IMR-90 (cell line): ENCODE results near the gene SH3TC1. TPM values are rescaled to one million over a fixed set of nuclear protein-coding genes. Genes with fewer than 3 reads are reported as not detected.

Source experiments
- ATAC-seq: fragments of 200-7000 bp; cut with Tn5 transposase; 2 replicates; pipeline ENCODE4 v1.9.1; 2020; ENCODE audit warnings: low read depth, mild to moderate bottlenecking, moderate library complexity
- BruUV-seq: library from RNA; stranded (reverse); fragments of 400-500 nt; replicated peaks from 2 replicates; lab custom pipeline; 2021; lab: Mats Ljungman, UMichigan
- CTCF ChIA-PET: fragments of 300-600 bp; formaldehyde crosslinking; extraction: SDS; loops from one replicate; lab custom pipeline; 2021; ENCODE audit warnings: antibody characterized with exemption; lab: Yijun Ruan, JAX
- POLR2A ChIA-PET: fragments of 300-600 bp; sonication (Branson Sonifier 250); formaldehyde crosslinking; loops from one replicate; lab custom pipeline; 2022; ENCODE audit warnings: antibody characterized with exemption; ENCODE audit not compliant: unreplicated experiment; lab: Charles Lee
- DNase-seq: peaks from one replicate; pipeline ENCODE4 v3.0.0; 2013
- H2AFZ ChIP-seq: replicated peaks from 2 replicates; pipeline ENCODE3; 2013; ENCODE audit warnings: low read length, mild to moderate bottlenecking; ENCODE audit not compliant: poor library complexity
- H2AK5ac ChIP-seq: 2 replicates; pipeline ENCODE4 v1.6.1; 2013; ENCODE audit warnings: low read depth, low read length, inconsistent platforms
- H2AK9ac ChIP-seq: replicated peaks from 2 replicates; pipeline ENCODE3; 2013; ENCODE audit warnings: mild to moderate bottlenecking, low read depth, low read length, moderate library complexity; ENCODE audit not compliant: poor library complexity
- H2BK120ac ChIP-seq: 2 replicates; pipeline ENCODE4 v1.6.1; 2013; ENCODE audit warnings: low read depth, low read length, inconsistent platforms
- H2BK15ac ChIP-seq: 3 replicates; pipeline ENCODE4 v1.6.1; 2013; ENCODE audit warnings: low read depth, low read length, inconsistent platforms
- H2BK20ac ChIP-seq: 2 replicates; pipeline ENCODE4 v1.6.1; 2013; ENCODE audit warnings: low read depth, mild to moderate bottlenecking, inconsistent platforms, low read length, moderate library complexity
- H2BK5ac ChIP-seq: 2 replicates; pipeline ENCODE4 v1.6.1; 2013; ENCODE audit warnings: mild to moderate bottlenecking, low read depth, low read length, inconsistent platforms; ENCODE audit not compliant: poor library complexity, severe bottlenecking
- H3K14ac ChIP-seq: replicated peaks from 2 replicates; pipeline ENCODE4 v1.6.1; 2013; ENCODE audit warnings: low read depth, low read length, inconsistent platforms
- H3K18ac ChIP-seq: 2 replicates; pipeline ENCODE4 v1.6.1; 2013; ENCODE audit warnings: low read depth, low read length, control low read depth
- H3K23ac ChIP-seq: 2 replicates; pipeline ENCODE4 v1.6.1; 2013; ENCODE audit warnings: low read depth, low read length, inconsistent platforms
- H3K27ac ChIP-seq: 2 replicates; pipeline ENCODE4 v1.5.1; 2013; ENCODE audit warnings: mild to moderate bottlenecking, control low read depth, low read length; ENCODE audit not compliant: insufficient read depth
- H3K27me3 ChIP-seq: 2 replicates; pipeline ENCODE4 v1.6.1; 2013; ENCODE audit warnings: low read length; ENCODE audit not compliant: control insufficient read depth, insufficient read depth
- H3K36me3 ChIP-seq: 2 replicates; pipeline ENCODE4 v1.6.1; 2013; ENCODE audit warnings: low read length, mixed read lengths; ENCODE audit not compliant: control insufficient read depth, insufficient read depth
- H3K4ac ChIP-seq: 2 replicates; pipeline ENCODE4 v1.6.1; 2013; ENCODE audit warnings: low read depth, low read length, inconsistent platforms
- H3K4me1 ChIP-seq: 2 replicates; pipeline ENCODE4 v1.6.1; 2013; ENCODE audit warnings: low read length, mixed read lengths; ENCODE audit not compliant: control insufficient read depth, insufficient read depth
- H3K4me2 ChIP-seq: 2 replicates; pipeline ENCODE4 v1.6.1; 2013; ENCODE audit warnings: low read depth, mild to moderate bottlenecking, control low read depth, low read length, moderate library complexity
- H3K4me3 ChIP-seq: 2 replicates; pipeline ENCODE4 v1.5.1; 2013; ENCODE audit warnings: low read depth, mild to moderate bottlenecking, control low read depth, low read length, moderate library complexity; ENCODE audit not compliant: insufficient read depth
- H3K56ac ChIP-seq: 2 replicates; pipeline ENCODE4 v1.6.1; 2013; ENCODE audit warnings: low read length, inconsistent platforms; ENCODE audit not compliant: insufficient read depth; ENCODE audit errors: extremely low read depth
- H3K79me1 ChIP-seq, 2 experiments: 2 replicates each; pipeline ENCODE4 v1.6.1; 2013; ENCODE audit warnings: low read length in 2 of 2, inconsistent platforms in 1 of 2, low read depth in 1 of 2
- H3K9ac ChIP-seq: 2 replicates; pipeline ENCODE4 v1.6.1; 2013; ENCODE audit warnings: low read depth, low read length, control low read depth
- H3K9me1 ChIP-seq: 2 replicates; pipeline ENCODE4 v1.6.1; 2013; ENCODE audit warnings: low read length, inconsistent platforms; ENCODE audit not compliant: insufficient read depth
- H3K9me3 ChIP-seq: 2 replicates; pipeline ENCODE4 v1.6.1; 2013; ENCODE audit warnings: low read length; ENCODE audit not compliant: control insufficient read depth, insufficient read depth
- H4K20me1 ChIP-seq: 2 replicates; pipeline ENCODE4 v1.6.1; 2013; ENCODE audit warnings: low read length, inconsistent platforms; ENCODE audit not compliant: insufficient read depth
- H4K5ac ChIP-seq: 2 replicates; pipeline ENCODE4 v1.6.1; 2013; ENCODE audit warnings: mild to moderate bottlenecking, low read depth, low read length, control low read depth
- H4K8ac ChIP-seq, 2 experiments: 2 replicates each; pipeline ENCODE4 v1.6.1; 2013; ENCODE audit warnings: low read depth in 2 of 2, low read length in 2 of 2, control low read depth in 1 of 2, inconsistent platforms in 1 of 2
- H4K91ac ChIP-seq: 2 replicates; pipeline ENCODE4 v1.6.1; 2013; ENCODE audit warnings: low read depth, low read length, inconsistent platforms; ENCODE audit not compliant: insufficient read depth
- BHLHE40 ChIP-seq: fragments of 150-350 bp; IDR thresholded peaks from 2 replicates; pipeline ENCODE4 v1.6.1; 2016; ENCODE audit warnings: mild to moderate bottlenecking, low read depth, low read length
- CEBPB ChIP-seq: IDR thresholded peaks from 2 replicates; pipeline ENCODE4 v1.6.1; 2012; ENCODE audit warnings: low read depth, low read length, improper control_type of control experiment
- CHD1 ChIP-seq: IDR thresholded peaks from 2 replicates; pipeline ENCODE4 v1.6.1; 2012; ENCODE audit warnings: low read depth, low read length, improper control_type of control experiment
- CTCF ChIP-seq: conservative IDR thresholded peaks from 2 replicates; pipeline ENCODE4 v1.5.1; 2012; ENCODE audit warnings: mild to moderate bottlenecking, low read depth, low read length, improper control_type of control experiment
- FOS ChIP-seq: fragments of 150-350 bp; IDR thresholded peaks from 2 replicates; pipeline ENCODE4 v1.6.1; 2016; ENCODE audit warnings: low read depth, low read length
- MAFK ChIP-seq: IDR thresholded peaks from 2 replicates; pipeline ENCODE4 v1.6.1; 2012; ENCODE audit warnings: low read depth, low read length, improper control_type of control experiment
- MAZ ChIP-seq: IDR thresholded peaks from 2 replicates; pipeline ENCODE4 v1.6.1; 2012; ENCODE audit warnings: low read depth, mild to moderate bottlenecking, low read length, improper control_type of control experiment, moderate library complexity, borderline replicate concordance
- MXI1 ChIP-seq: IDR thresholded peaks from 2 replicates; pipeline ENCODE4 v1.6.1; 2012; ENCODE audit warnings: low read depth, mild to moderate bottlenecking, low read length, moderate library complexity, borderline replicate concordance
- NFE2L2 ChIP-seq: fragments of 150-350 bp; IDR thresholded peaks from 2 replicates; pipeline ENCODE4 v1.6.1; 2016; ENCODE audit warnings: low read depth, mild to moderate bottlenecking, low read length
- POLR2A ChIP-seq: IDR thresholded peaks from 2 replicates; pipeline ENCODE4 v1.6.1; 2012; ENCODE audit warnings: mild to moderate bottlenecking, low read depth, low read length
- RAD21 ChIP-seq: IDR thresholded peaks from 2 replicates; pipeline ENCODE4 v1.6.1; 2012; ENCODE audit warnings: low read length, improper control_type of control experiment
- RCOR1 ChIP-seq: IDR thresholded peaks from 2 replicates; pipeline ENCODE4 v1.6.1; 2012; ENCODE audit warnings: mild to moderate bottlenecking, low read length, improper control_type of control experiment; ENCODE audit not compliant: insufficient replicate concordance
- RFX5 ChIP-seq: IDR thresholded peaks from 2 replicates; pipeline ENCODE4 v1.8.0; 2012; ENCODE audit warnings: low read depth, mild to moderate bottlenecking, low read length, moderate library complexity
- SMC3 ChIP-seq: fragments of 150-350 bp; IDR thresholded peaks from 2 replicates; pipeline ENCODE4 v1.6.1; 2016; ENCODE audit warnings: low read depth, mild to moderate bottlenecking, antibody characterized with exemption, low read length, moderate library complexity
- WGBS, 2 experiments: methylation state at CpG; one replicate each; pipeline versions ENCODE4 v1.1.5 to v1.1.7; 2013; ENCODE audit warnings: missing lambda C conversion rate in 2 of 2; ENCODE audit not compliant: insufficient read length in 1 of 2; ENCODE audit errors: extremely low coverage in 2 of 2; 5-methylcytosine and 5-hydroxymethylcytosine counted together
- dilution Hi-C: fragments of 300-500 bp; cut with HindIII; formaldehyde crosslinking; loops from one replicate; pipeline ENCODE4 v1.14.3; 2018; ENCODE audit warnings: low sequenced_read_pairs; ENCODE audit not compliant: unreplicated experiment
- in situ Hi-C: fragments of 300-500 bp; cut with MboI; formaldehyde crosslinking; loops from 3 replicates; pipeline ENCODE4 v1.14.3; 2019; ENCODE audit warnings: low sequenced_read_pairs, inconsistent platforms, mixed read lengths
- intact Hi-C: fragments of 100-400 bp; cut with micrococcal nuclease; formaldehyde crosslinking; loops from 2 replicates; pipeline ENCODE4 v1.10.0; 2022
- polyA plus RNA-seq, 3 experiments: library from polyadenylated mRNA; depleted of rRNA; stranded (reverse); fragments of >200 nt; gene quantifications; 2 replicates each; pipeline ENCODE4 v1.2.3, GENCODE V29; 2012; ENCODE audit warnings: low replicate concordance in 1 of 3
- total RNA-seq: library from RNA; depleted of rRNA; stranded (reverse); fragments of >200 nt; gene quantifications from 2 replicates; pipeline ENCODE4 v1.2.3, GENCODE V29; 2012
- TF ChIP-seq, protein P1 (sequence below): fragments of 150-350 bp; IDR thresholded peaks from 2 replicates; pipeline ENCODE4 v1.6.1; 2017; ENCODE audit warnings: mild to moderate bottlenecking, antibody characterized with exemption, low read length, low read depth
- TF ChIP-seq, protein P2 (sequence below): fragments of 150-350 bp; IDR thresholded peaks from 2 replicates; pipeline ENCODE4 v1.6.1; 2016; ENCODE audit warnings: low read depth, mild to moderate bottlenecking, low read length, moderate library complexity, borderline replicate concordance

SH3TC1 gene
- total and polyA plus RNA-seq, 2 of the 4 experiments (the other 2 are of a cell fraction), result 1.6 to 2.2 TPM

GRCh38 chr4:8162625-8163024 lies 36.5 kb upstream of the SH3TC1 start:
- Histone ChIP-seq H4K20me1 (no peaks in the 10 kb centered on the region), H2AK5ac (no peak overlapping the region), H3K4me1 (peaks cover 5% of the 10 kb centered on the region; the same call in 1 of the 2 replicates), H2BK120ac (no peak overlapping the region), H2AK9ac (no peak overlapping the region), H4K5ac (no peak overlapping the region), H3K9me1 (no peaks in the 10 kb centered on the region), H3K23ac (no peak overlapping the region), H3K56ac (no peak overlapping the region), H3K27ac (no peak overlapping the region), H3K18ac (no peak overlapping the region), H3K4me2 (no peak overlapping the region), H2BK20ac (no peak overlapping the region), H3K9me3 (no peaks in the 10 kb centered on the region), H3K27me3 (peaks cover 57% of the 10 kb centered on the region), H3K36me3 (no peaks in the 10 kb centered on the region), H2AFZ (no peak overlapping the region), H3K79me1 (no peaks in the 10 kb centered on the region), H3K4me3 (no peak overlapping the region), H2BK15ac (no peak overlapping the region), H4K91ac (no peak overlapping the region), H3K4ac (no peak overlapping the region), H3K14ac (no peak overlapping the region), H2BK5ac (no peak overlapping the region), H3K9ac (no peak overlapping the region), H4K8ac (no peak overlapping the region)
- dilution Hi-C loops, result no loop called here
- DNase-seq (no peak), ATAC-seq (no peak)
- no TSS peak for BruUV-seq
- TF ChIP-seq NFE2L2, result no peak
- TF ChIP-seq CHD1, result no peak
- TF ChIP-seq, protein P1, sequence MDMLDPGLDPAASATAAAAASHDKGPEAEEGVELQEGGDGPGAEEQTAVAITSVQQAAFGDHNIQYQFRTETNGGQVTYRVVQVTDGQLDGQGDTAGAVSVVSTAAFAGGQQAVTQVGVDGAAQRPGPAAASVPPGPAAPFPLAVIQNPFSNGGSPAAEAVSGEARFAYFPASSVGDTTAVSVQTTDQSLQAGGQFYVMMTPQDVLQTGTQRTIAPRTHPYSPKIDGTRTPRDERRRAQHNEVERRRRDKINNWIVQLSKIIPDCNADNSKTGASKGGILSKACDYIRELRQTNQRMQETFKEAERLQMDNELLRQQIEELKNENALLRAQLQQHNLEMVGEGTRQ, result no peak
- no peak for TF ChIP-seq POLR2A
- TF ChIP-seq BHLHE40, result no peak
- TF ChIP-seq FOS, result no peak
- no peak for TF ChIP-seq MAZ
- TF ChIP-seq CTCF, result no peak
- TF ChIP-seq, protein P2, sequence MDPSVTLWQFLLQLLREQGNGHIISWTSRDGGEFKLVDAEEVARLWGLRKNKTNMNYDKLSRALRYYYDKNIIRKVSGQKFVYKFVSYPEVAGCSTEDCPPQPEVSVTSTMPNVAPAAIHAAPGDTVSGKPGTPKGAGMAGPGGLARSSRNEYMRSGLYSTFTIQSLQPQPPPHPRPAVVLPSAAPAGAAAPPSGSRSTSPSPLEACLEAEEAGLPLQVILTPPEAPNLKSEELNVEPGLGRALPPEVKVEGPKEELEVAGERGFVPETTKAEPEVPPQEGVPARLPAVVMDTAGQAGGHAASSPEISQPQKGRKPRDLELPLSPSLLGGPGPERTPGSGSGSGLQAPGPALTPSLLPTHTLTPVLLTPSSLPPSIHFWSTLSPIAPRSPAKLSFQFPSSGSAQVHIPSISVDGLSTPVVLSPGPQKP, result no peak
- no peak for TF ChIP-seq SMC3
- TF ChIP-seq RFX5, result no peak
- no peak for TF ChIP-seq MXI1
- TF ChIP-seq MAFK, result no peak
- no peak for TF ChIP-seq RCOR1
- no peak for TF ChIP-seq CEBPB
- no peak for TF ChIP-seq RAD21
- ChIA-PET POLR2A (no interaction called here), CTCF (no interaction called here)
- 57% methylated on average over 1 of the region's 8 CpGs; no CpG with 5 or more reads in 1 of the 2 experiments for WGBS, 2 experiments
- in situ Hi-C loops, result no loop called here
- intact Hi-C loops, result no loop called here
